SK-MEL-5 (cell line): ENCODE measurements around the gene PYROXD2. TPM values are rescaled to one million over a fixed set of nuclear protein-coding genes. Genes with fewer than 3 reads are reported as not detected.

Experiments
- DNase-seq: peaks from one replicate; pipeline ENCODE4 v3.0.0-alpha.2; 2016; ENCODE audit warnings: low read depth, low spot score
- in situ Hi-C: cut with HindIII; loops from 2 replicates; pipeline ENCODE4 v1.10.0; 2016; ENCODE audit warnings: low sequenced_read_pairs, high pct_unique_total_duplicates, low pct_unique_long_range_greater_than_20kb
- total RNA-seq: library from RNA; depleted of rRNA; stranded (reverse); fragments of >200 nt; shearing (Covaris generic); gene quantifications from 2 replicates; pipeline ENCODE4 v1.2.3, GENCODE V29; 2014

The PYROXD2 gene
- total RNA-seq, 1 experiment from 2014 or later, result 3.2 TPM

GRCh38 chr10:98444314-98445006 lies 29.5 kb upstream of the PYROXD2 start:
- in situ Hi-C loops, result no loop called here
- DNase-seq, result no peak

DNA sequence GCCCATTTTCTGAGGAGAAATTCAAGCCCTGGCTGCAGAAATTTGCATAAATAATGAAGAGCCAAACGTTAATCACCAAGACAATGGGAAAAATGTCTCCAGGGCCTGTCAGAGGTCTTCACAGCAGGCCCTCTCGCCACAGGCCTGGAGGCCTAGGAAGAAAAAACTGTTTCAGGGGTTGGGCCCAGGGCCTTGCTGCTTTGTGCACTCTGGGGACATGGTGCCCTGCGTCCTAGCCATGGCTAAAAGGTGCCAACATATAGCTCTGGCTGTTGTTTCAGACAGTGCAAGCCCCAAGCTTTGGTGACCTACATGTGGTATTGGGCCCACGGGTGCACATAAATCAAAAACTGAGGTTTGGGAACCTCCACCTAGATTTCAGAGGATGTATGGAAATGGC lies 23.7 kb upstream of the PYROXD2 start:
- no peak for DNase-seq
- in situ Hi-C loops, result no loop called here

DNA sequence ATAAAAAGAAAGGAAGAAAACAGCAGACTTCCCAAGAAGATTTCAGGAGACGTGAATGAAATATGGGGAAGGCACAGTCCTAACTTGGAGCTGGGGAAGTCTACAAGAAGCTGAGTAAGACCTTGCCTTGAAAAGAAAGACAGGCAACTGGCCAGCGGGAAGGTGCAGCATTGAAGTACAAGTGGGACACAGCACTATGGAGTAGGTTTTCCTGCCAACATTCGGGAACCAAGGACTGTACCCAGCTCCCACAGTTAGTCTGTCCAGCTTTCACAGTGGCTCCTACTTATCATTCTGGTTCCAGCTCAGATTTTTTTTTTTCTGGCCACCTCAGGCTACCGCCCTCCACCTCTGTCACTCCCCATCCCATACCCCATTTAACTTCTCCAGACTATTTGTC lies 21.7 kb upstream of the PYROXD2 start:
- in situ Hi-C loops, result no loop called here
- DNase-seq, result no peak

- DNase-seq, result no peak
- in situ Hi-C loops, result no loop called here
Measured at GRCh38 chr10:98435178-98435577, 20.2 kb upstream of the PYROXD2 start.

- in situ Hi-C loops, result no loop called here
- no peak for DNase-seq
Measured at GRCh38 chr10:98433881-98434732, 19.1 kb upstream of the PYROXD2 start.

- no peak for DNase-seq
- in situ Hi-C loops, result no loop called here
Measured at GRCh38 chr10:98433371-98433770, 18.4 kb upstream of the PYROXD2 start.

- no peak for DNase-seq
- in situ Hi-C loops, result no loop called here
Measured at GRCh38 chr10:98432330-98432729, 17.3 kb upstream of the PYROXD2 start.

DNA sequence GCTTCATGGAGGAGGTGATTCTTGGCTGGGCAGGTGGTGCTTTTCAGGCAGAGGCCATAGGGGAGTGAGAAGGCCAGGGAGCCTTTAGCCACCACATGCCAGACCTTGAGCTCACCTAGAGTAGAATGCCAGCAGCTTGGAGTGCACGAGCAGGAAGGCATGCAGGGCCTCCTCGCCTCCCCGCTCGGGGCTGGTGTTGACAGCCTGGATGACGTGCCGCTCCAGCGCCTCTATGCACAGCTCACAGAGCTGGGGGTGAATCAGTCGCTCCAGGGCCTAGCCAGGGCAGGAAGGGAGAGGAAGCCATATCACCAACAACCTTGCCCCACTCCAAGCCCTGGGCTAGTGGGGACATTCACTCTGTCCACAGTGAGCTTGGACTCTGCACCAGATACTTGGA lies 16.0 kb upstream of the PYROXD2 start:
- in situ Hi-C loops, result no loop called here
- no peak for DNase-seq

GRCh38 chr10:98430427-98430826 lies 15.4 kb upstream of the PYROXD2 start:
- in situ Hi-C loops, result no loop called here
- no peak for DNase-seq

DNA sequence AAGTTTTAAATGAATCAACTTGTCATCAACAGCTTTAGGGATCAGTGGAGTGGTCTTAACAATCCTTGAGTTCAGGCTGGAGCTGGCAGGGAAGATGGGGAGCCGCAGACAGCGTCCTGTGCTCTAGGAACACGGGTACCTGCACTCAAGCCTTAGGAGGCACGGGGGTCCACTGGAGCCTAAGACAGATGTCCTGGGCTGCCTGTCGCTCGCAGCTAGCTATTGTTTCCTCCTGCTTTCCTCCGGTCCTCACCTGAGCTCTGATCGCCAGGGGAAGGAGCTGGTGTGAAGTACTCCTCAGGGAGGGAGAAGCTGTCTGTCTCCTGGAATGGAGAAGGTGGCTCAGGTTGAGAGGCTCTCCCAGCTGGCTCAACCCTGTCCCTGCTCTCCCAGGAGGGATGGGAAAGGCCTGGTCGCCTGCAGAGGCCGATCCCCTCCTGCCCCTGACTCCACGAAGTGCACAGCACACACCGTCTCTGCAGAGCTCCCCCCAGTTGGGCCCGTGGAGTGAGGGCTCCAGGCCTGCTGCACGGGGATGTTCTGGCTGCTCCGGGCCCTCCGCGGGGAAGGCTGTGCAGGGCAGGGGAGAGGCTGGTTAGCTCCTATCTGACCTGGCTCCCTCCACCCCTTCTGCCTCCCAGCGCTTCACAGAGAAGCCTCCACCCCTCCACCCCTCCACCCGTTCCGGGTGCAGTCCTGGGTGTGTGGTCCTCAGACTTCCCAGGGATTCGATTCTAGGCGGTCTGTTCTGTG lies 14.5 kb upstream of the PYROXD2 start:
- in situ Hi-C loops, result no loop called here
- DNase-seq, result no peak

GRCh38 chr10:98427011-98427515 lies 12.1 kb upstream of the PYROXD2 start:
- DNase-seq, result no peak
- in situ Hi-C loops, result no loop called here

DNA sequence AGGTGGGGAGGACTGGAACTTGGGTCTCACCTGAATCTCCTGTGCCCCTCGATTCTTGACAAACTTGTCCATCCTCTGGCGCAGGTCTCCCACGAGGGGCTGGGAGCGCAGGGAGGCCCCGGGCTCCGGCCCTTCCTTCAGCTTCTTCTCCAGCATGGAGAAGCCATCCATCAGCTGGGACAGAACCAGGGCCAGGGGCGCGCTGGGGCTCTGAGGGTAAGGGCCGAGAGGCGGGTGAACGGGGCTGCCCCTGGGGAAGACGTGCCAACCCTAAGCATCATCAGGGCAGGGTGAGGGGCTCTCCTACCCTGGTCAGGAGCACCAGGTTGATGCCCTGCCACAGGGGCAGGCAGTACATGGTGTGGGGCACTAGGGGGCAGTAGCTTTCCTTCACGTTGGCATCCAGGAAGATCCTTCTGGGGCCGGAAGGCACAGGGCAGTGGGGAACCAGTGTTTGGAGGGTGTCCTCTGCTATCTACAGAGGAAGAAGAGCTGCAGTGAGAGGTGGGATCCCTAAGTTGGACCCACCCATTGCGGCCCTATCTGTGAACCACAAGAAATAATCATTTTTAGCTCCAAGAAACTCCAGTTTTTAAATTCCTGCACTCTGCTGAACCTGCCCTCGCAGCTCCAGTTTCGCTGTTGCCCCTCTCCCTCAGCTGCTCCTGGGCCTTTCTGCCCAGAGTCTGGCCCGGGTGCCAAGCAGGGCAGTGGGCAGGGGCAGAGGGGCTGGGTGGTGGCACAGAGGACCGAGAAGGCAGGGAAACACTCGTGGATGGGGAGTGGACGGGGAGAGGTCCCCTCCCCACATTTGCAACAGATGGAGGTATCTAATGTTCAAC lies 10.8 kb upstream of the PYROXD2 start:
- in situ Hi-C loops, result no loop called here
- peak; percentile 73 for DNase-seq

GRCh38 chr10:98424295-98425254 lies 9.6 kb upstream of the PYROXD2 start:
- in situ Hi-C loops, result no loop called here
- DNase-seq, result no peak

GRCh38 chr10:98423691-98424120 lies 8.7 kb upstream of the PYROXD2 start:
- in situ Hi-C loops, result no loop called here
- DNase-seq, result peak; percentile 58

DNA sequence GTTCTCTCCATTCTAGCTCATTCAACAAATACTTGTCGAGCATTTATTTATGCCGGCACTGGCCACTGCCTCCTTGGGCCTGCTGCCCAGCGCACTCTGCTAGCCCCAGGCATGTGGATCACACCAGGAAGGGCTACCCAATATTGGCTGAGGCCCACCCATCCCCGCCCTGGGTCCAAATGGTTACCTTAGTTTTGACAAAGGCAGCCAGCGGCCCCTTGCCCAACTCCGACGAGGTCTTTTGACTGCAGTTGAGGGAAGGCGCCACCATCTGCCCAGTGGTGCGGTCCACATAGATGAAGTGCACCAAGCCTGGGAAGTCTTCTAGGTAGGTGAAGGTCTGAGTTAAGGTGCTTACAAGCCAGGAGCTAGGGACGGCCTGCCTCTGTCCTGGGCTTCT lies 7.2 kb upstream of the PYROXD2 start:
- in situ Hi-C loops, result no loop called here
- no peak for DNase-seq

DNA sequence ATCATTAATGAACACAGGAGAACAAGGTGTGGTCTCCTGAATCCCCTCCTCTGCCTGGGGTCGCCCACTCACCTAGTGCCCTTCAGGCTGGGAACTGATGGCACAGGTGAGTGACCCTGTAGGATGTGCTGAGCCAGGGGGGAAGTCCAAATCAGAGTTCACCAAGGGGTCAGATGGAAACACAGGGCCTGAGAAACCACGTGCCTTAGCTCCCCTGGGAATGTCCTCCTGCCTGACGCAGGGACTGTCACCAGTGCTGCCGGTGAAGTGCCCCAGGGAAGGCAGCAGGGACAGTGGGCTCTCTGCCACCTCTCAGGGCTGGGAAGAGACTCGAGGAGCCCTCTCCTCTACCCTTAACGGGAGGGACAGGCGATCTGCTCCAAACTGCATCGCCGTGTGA lies 5.8 kb upstream of the PYROXD2 start:
- in situ Hi-C loops, result no loop called here
- no peak for DNase-seq
